Vagina (tissue), 2 donors: Measurements from ENCODE around the gene KRTAP5-7. TPM values are rescaled to one million over a fixed set of nuclear protein-coding genes. Genes with fewer than 3 reads are reported as not detected.
"Not testable (repeated sequence)": the region's sequence is repeated elsewhere in the genome, so short reads cannot be mapped to it uniquely, and the experiment has no call there.

ENCODE experiments used
- DNase-seq, 2 donors: peaks; one replicate each; pipeline ENCODE4 v3.0.0-alpha.2; 2017; ENCODE audit errors: extremely low spot score in 2 of 2
- H3K27ac ChIP-seq: fragments of 200-600 bp; sonication (generic); one replicate; pipeline ENCODE4 v1.5.1; 2019
- H3K27me3 ChIP-seq: fragments of 200-600 bp; sonication (generic); one replicate; pipeline ENCODE4 v1.5.1; 2019
- H3K36me3 ChIP-seq, 2 donors: fragments of 200-600 bp; sonication (generic); one replicate each; pipeline ENCODE4 v1.5.1; 2017 to 2019
- H3K4me1 ChIP-seq: fragments of 200-600 bp; sonication (generic); one replicate; pipeline ENCODE4 v1.5.1; 2019
- H3K4me3 ChIP-seq, 2 donors: fragments of 200-600 bp; sonication (generic); 1 replicate in 1 of 2; 2 replicates in 1 of 2; pipeline ENCODE4 v1.5.1; 2016 to 2019
- H3K9me3 ChIP-seq: fragments of 200-600 bp; sonication (generic); one replicate; pipeline ENCODE4 v1.5.1; 2019
- POLR2A ChIP-seq, 2 donors: fragments of 450-650 bp; IDR thresholded peaks; one replicate each; pipeline ENCODE4 v1.6.1; 2017; ENCODE audit warnings: antibody characterized with exemption in 2 of 2, mild to moderate bottlenecking in 2 of 2, moderate library complexity in 2 of 2
- POLR2AphosphoS5 ChIP-seq, 2 donors: sonication (generic); formaldehyde crosslinking; IDR thresholded peaks; one replicate each; pipeline ENCODE4 v1.9.0; 2017; ENCODE audit warnings: antibody characterized with exemption in 2 of 2, mild to moderate bottlenecking in 2 of 2, low read depth in 1 of 2; ENCODE audit not compliant: insufficient read depth in 1 of 2
- intact Hi-C: fragments of 100-400 bp; cut with DNase I; formaldehyde crosslinking; loops from one replicate; pipeline ENCODE4 v1.15.1; 2023
- total RNA-seq: library from RNA; depleted of rRNA; stranded (reverse); fragments of >200 nt; gene quantifications from one replicate; pipeline ENCODE4 v1.2.3, GENCODE V29; 2016
- TF ChIP-seq, protein P1 (sequence below), 3 experiments: fragments of 450-650 bp in 2 of 3; fragments of 200-600 bp in 1 of 3; sonication (generic) in 1 of 3; IDR thresholded peaks; one replicate each; pipeline ENCODE4 v1.5.1; 2017 to 2019; ENCODE audit warnings: antibody characterized with exemption in 3 of 3, mild to moderate bottlenecking in 2 of 3, moderate library complexity in 2 of 3

The KRTAP5-7 gene
- total RNA-seq, 1 donor from 2014 or later, result not detected

DNA sequence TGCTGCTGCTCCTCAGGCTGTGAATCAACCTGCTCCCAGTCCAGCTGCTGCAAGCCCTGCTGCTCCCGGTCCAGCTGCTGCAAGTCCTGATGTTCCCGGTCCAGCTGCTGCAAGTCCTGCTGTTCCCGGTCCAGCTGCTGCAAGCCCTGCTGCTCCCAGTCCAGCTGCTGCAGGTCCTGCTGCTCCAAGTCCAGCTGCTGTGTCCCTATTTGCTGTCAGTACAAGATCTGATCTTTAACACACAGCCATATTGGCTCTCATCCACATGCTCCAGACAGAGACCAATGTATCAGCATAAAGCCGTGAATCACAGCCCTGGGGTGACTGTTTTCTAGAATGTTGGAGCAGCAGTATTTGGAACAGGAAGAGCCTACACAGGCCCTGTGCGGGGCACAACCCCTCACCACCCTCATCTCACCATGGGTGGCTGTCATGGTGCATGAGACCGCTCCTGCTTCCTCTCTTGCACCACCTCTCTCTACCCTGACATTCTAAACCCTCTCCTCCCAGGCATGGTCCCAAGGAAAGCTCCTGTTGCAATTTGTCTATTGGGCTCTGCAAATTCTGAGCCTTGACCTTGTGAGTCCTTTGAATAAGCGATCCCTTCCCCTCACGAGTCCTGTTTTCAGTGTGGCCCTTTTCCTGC, 41.8 kb downstream of the KRTAP5-7 start:
- Histone ChIP-seq H3K27me3 (no peaks in the 10 kb centered on the region), H3K4me1 (no peaks in the 10 kb centered on the region), H3K4me3 (no peak overlapping the region), H3K36me3 (no peaks in the 10 kb centered on the region), H3K9me3 (no peaks in the 10 kb centered on the region), H3K27ac (no peak overlapping the region)
- no peak for DNase-seq
- intact Hi-C loops, result no loop called here
- TF ChIP-seq POLR2A (IDR thresholded peaks at IDR 0.05), result no peak
- TF ChIP-seq, protein P1, sequence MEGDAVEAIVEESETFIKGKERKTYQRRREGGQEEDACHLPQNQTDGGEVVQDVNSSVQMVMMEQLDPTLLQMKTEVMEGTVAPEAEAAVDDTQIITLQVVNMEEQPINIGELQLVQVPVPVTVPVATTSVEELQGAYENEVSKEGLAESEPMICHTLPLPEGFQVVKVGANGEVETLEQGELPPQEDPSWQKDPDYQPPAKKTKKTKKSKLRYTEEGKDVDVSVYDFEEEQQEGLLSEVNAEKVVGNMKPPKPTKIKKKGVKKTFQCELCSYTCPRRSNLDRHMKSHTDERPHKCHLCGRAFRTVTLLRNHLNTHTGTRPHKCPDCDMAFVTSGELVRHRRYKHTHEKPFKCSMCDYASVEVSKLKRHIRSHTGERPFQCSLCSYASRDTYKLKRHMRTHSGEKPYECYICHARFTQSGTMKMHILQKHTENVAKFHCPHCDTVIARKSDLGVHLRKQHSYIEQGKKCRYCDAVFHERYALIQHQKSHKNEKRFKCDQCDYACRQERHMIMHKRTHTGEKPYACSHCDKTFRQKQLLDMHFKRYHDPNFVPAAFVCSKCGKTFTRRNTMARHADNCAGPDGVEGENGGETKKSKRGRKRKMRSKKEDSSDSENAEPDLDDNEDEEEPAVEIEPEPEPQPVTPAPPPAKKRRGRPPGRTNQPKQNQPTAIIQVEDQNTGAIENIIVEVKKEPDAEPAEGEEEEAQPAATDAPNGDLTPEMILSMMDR (IDR thresholded peaks at IDR 0.05), result no peak
- TF ChIP-seq POLR2AphosphoS5 (IDR thresholded peaks at IDR 0.05; ENCODE audit: insufficient read depth in 1 of 2, low read depth in 1 of 2), result no peak

DNA sequence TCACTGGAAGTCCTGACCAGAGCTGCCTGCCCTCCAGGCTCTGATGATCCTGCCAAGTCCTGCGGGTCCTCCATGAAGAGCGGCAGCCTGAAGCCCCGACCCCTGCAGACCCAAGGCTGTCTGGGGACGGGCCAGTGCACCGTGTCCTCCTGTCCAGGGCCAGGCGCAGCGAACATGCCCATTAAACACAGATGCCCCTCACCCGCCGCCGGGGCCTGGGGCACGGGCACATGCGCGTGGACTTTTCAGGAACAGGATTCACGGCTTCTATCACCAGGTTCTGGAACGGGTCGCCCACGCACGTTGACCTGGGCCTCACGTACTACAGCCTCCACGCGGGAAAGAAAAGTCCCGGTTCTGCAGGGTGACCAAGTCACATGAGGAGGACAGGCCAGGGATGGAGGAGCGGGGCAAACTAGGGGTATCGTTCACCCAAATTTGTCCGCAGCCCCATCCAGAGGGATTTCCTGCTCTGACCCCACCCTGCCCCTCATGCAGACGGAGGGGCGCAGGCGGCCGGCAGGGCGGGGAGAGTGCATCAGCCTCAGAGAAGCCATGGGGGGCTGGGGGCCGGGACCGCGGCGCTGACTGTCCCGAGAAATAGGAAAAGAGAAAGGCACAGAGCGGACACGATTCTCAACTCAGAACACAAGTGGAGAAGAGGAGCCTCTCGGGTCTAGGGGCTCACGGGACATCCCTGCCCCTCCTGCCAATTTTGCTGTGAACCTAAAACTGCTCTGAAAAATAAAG, 44.2 kb downstream of the KRTAP5-7 start:
- not testable (repeated sequence) for H3K9me3 ChIP-seq
- DNase-seq, result peak in 1 of 2 donors; percentile 32

DNA sequence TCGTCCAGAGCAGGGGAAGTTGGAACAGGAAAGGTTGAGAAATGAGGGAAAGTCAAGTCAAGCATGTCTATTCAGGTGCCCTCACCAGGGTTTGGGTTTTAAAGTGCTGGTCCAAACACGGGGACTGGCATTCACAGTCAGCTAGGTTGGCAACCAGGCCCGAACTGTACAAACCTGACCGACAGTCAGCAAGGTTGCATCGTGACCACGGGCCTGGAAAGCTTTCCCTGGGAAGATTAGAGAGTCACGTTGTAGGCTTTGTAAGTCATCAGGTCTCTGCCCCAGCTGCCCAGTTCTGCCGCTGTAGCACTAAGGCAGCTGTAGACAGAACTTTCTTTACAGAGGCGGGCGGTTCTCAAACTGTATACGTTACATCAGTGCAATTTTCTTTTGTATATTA, 45.7 kb downstream of the KRTAP5-7 start:
- H3K36me3 ChIP-seq, result no peaks in the 10 kb centered on the region
- intact Hi-C loops, result no loop called here
- H3K27me3 ChIP-seq, result no peaks in the 10 kb centered on the region
- H3K9me3 ChIP-seq, result no peaks in the 10 kb centered on the region
- H3K4me3 ChIP-seq, result no peak overlapping the region
- H3K27ac ChIP-seq, result no peak overlapping the region
- H3K4me1 ChIP-seq, result no peaks in the 10 kb centered on the region
- DNase-seq, result no peak
- no peak for TF ChIP-seq POLR2AphosphoS5 (IDR thresholded peaks at IDR 0.05; ENCODE audit: insufficient read depth in 1 of 2, low read depth in 1 of 2)
- TF ChIP-seq, protein P1 (IDR thresholded peaks at IDR 0.05), result no peak
- no peak for TF ChIP-seq POLR2A (IDR thresholded peaks at IDR 0.05)

More for the DNA sequence above, 44.2 kb downstream of the KRTAP5-7 start:
- H3K27me3 ChIP-seq, H3K27ac ChIP-seq, intact Hi-C loops, H3K36me3 ChIP-seq, H3K4me1 ChIP-seq, H3K4me3 ChIP-seq: not testable (repeated sequence)

DNA sequence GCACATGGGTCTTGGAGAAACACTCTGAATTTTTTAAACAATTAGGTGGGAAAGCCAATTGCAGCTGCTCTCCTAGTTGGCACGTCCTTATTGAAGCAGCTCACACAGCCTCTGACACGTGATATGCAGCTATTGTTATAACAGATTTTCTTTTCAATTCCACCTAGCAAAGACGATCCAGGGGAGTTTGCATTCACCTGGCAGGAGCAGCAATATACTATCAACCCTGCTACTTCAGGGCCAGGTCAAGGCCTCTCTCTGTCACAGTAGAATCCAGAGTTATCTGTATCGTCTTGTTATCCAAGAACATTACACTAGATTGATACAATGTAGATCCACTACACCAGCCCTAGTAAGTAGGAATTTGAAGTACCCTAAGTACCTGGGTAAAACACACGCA, 47.4 kb downstream of the KRTAP5-7 start:
- intact Hi-C loops, result no loop called here

DNA sequence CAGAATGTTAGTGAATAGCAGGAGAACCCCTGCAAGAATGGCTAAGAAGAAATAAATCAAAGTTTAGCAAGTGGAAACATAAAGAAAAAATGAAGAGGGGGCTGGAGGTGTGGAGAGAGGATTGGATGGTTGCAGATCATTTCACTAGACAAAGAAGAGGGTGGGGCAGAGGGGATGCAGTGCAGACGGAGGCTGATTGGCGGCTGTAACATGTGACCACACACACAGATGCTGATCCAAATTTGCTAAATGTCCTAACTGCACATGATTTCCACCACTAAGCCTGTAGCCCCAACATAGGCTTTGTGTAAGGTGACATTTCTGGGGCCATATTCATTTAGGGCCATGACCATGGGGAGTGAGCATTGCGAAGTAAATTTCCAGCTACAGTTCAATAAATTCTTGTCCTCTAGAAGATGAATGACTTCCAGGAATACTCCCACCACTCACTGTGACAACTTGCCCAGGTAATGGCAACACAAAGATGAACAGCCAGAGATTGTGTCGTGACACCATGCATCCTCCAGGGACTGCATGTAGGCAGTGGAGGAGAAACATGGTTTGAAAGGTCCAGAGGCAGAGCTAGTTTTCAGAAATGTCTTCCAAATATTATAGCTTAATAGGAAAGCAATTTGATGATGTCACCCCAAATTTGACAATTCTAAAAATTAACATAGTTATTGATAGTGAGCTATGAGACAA, 48.8 kb downstream of the KRTAP5-7 start:
- no peak for DNase-seq
- no peak for TF ChIP-seq POLR2AphosphoS5 (IDR thresholded peaks at IDR 0.05; ENCODE audit: insufficient read depth in 1 of 2, low read depth in 1 of 2)
- no peak for TF ChIP-seq POLR2A (IDR thresholded peaks at IDR 0.05)
- TF ChIP-seq, protein P1 (IDR thresholded peaks at IDR 0.05), result no peak
- H3K27me3 ChIP-seq, result no peaks in the 10 kb centered on the region
- no peaks in the 10 kb centered on the region for H3K36me3 ChIP-seq
- no peaks in the 10 kb centered on the region for H3K4me1 ChIP-seq
- no peak overlapping the region for H3K27ac ChIP-seq
- H3K4me3 ChIP-seq, result no peak overlapping the region
- intact Hi-C loops, result no loop called here
- no peaks in the 10 kb centered on the region for H3K9me3 ChIP-seq

More for the DNA sequence above, 47.4 kb downstream of the KRTAP5-7 start:
- Histone ChIP-seq H3K36me3 (no peaks in the 10 kb centered on the region), H3K4me3 (no peak overlapping the region), H3K27ac (no peak overlapping the region), H3K9me3 (no peaks in the 10 kb centered on the region), H3K27me3 (no peaks in the 10 kb centered on the region), H3K4me1 (no peaks in the 10 kb centered on the region)
- DNase-seq, result no peak
- TF ChIP-seq, protein P1 (IDR thresholded peaks at IDR 0.05), result no peak
- no peak for TF ChIP-seq POLR2AphosphoS5 (IDR thresholded peaks at IDR 0.05; ENCODE audit: insufficient read depth in 1 of 2, low read depth in 1 of 2)
- no peak for TF ChIP-seq POLR2A (IDR thresholded peaks at IDR 0.05)

DNA sequence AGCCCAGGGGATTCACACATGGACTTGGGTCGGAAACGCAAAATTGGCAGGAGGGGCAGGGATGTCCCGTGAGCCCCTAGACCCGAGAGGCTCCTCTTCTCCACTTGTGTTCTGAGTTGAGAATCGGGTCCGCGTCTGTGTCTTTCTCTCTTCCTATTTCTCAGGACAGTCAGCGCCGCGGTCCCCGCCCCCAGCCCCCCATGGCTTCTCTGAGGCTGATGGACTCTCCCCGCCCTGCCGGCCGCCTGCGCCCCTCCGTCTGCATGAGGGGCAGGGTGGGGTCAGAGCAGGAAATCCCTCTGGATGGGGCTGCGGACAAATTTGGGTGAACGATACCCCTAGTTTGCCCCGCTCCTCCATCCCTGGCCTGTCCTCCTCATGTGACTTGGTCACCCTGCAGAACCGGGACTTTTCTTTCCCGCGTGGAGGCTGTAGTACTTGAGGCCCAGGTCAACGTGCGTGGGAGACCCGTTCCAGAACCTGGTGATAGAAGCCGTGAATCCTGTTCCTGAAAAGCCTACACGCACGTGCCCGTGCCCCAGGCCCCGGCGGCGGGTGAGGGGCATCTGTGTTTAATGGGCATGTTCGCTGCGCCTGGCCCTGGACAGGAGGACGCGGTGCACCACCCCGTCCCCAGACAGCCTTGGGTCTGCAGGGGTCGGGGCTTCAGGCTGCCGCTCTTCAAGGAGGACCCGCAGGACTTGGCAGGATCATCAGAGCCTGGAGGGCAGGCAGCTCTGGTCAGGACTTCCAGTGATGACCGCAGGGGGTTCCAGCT, 49.8 kb downstream of the KRTAP5-7 start:
- intact Hi-C loops, H3K4me3 ChIP-seq, H3K27ac ChIP-seq, H3K9me3 ChIP-seq, H3K4me1 ChIP-seq, DNase-seq, H3K36me3 ChIP-seq, H3K27me3 ChIP-seq: not testable (repeated sequence)
